ENCODE results near the gene THBS1.

GRCh38 chr15:39643727-39644126, 62.8 kb downstream of the THBS1 start:
- TF ChIP-seq NFRKB (IDR thresholded peaks at IDR 0.05) = no peak
- TF ChIP-seq SP1 (IDR thresholded peaks at IDR 0.05) = no peak
- no peak for TF ChIP-seq FOXM1 (IDR thresholded peaks at IDR 0.05; ENCODE audit: borderline replicate concordance)
- TF ChIP-seq HDGF (IDR thresholded peaks at IDR 0.05; ENCODE audit: borderline replicate concordance) = no peak
- TF ChIP-seq ELF4 (IDR thresholded peaks at IDR 0.05) = no peak
- no peak for TF ChIP-seq FOXA1 (IDR thresholded peaks at IDR 0.05)
- no peak for TF ChIP-seq ARNT (IDR thresholded peaks at IDR 0.05)
- no peak for TF ChIP-seq BHLHE40 (IDR thresholded peaks at IDR 0.05; ENCODE audit: borderline replicate concordance)
- no peak for TF ChIP-seq TARDBP (IDR thresholded peaks at IDR 0.05)
- no peak for TF ChIP-seq FOXK2 (IDR thresholded peaks at IDR 0.05)
- no peak for TF ChIP-seq SUZ12 (IDR thresholded peaks at IDR 0.05)
- no peak for TF ChIP-seq L3MBTL2 (conservative IDR thresholded peaks at IDR 0.05)
- TF ChIP-seq CTBP1 (IDR thresholded peaks at IDR 0.05; ENCODE audit: borderline replicate concordance) = no peak
- no peak for TF ChIP-seq ZNF384 (IDR thresholded peaks at IDR 0.05)
